Neural progenitor cell (in vitro differentiated cells): ENCODE data around the gene ITGAL.

ENCODE experiments used
- EZH2 ChIP-seq: fragments of 200-600 bp; sonication (generic); IDR thresholded peaks from 2 replicates; pipeline ENCODE4 v1.6.1; 2017; ENCODE audit warnings: antibody characterized with exemption, mild to moderate bottlenecking, moderate library complexity
- EZH2phosphoT487 ChIP-seq: fragments of 200-600 bp; sonication (generic); IDR thresholded peaks from 2 replicates; pipeline ENCODE4 v1.6.1; 2017; ENCODE audit warnings: antibody characterized with exemption
- TF ChIP-seq, protein P1 (sequence below): fragments of 200-600 bp; sonication (generic); IDR thresholded peaks from 2 replicates; pipeline ENCODE4 v1.5.1; 2017; ENCODE audit warnings: antibody characterized with exemption, mild to moderate bottlenecking

DNA sequence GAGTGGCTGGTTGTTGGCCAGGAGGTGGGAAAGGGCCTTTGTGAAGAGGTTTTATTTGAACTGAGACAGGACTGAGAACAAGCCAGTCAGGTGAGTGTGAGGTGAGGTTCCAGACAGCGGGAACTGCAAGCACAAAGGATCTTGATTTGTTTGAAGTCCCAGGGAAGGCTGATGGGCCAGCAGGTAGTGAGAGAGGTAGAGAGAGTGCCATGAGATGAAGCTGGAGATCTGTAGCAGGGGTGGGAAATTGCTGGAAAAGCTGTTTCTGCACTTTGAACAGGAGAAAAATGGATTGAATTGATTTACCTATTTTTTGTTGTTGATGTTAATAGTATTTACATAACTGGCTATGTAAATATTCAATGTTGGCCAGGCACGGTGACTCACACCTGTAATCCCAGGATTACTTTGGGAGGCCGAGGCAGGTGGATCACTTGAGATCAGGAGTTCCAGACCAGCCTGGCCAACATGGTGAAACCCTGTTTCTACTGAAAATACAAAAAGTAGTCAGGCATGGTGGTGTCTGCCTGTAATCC is 35.0 kb upstream of the ITGAL start:
- TF ChIP-seq, protein P1, sequence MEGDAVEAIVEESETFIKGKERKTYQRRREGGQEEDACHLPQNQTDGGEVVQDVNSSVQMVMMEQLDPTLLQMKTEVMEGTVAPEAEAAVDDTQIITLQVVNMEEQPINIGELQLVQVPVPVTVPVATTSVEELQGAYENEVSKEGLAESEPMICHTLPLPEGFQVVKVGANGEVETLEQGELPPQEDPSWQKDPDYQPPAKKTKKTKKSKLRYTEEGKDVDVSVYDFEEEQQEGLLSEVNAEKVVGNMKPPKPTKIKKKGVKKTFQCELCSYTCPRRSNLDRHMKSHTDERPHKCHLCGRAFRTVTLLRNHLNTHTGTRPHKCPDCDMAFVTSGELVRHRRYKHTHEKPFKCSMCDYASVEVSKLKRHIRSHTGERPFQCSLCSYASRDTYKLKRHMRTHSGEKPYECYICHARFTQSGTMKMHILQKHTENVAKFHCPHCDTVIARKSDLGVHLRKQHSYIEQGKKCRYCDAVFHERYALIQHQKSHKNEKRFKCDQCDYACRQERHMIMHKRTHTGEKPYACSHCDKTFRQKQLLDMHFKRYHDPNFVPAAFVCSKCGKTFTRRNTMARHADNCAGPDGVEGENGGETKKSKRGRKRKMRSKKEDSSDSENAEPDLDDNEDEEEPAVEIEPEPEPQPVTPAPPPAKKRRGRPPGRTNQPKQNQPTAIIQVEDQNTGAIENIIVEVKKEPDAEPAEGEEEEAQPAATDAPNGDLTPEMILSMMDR: no peak
- no peak for TF ChIP-seq EZH2
- no peak for TF ChIP-seq EZH2phosphoT487
